H1 (cell line): ENCODE results near the gene GNG7. TPM values are rescaled to one million over a fixed set of nuclear protein-coding genes. Genes with fewer than 3 reads are reported as not detected.

Experiments used
- ATF2 ChIP-seq: IDR thresholded peaks from 2 replicates; pipeline ENCODE4 v1.6.1; 2012; ENCODE audit warnings: low read length, inconsistent platforms
- ATF3 ChIP-seq: IDR thresholded peaks from 2 replicates; pipeline ENCODE4 v1.6.1; 2011; ENCODE audit warnings: low read depth, mild to moderate bottlenecking, low read length; ENCODE audit not compliant: insufficient read depth
- CBX8 ChIP-seq: fragments of 300-800, 300-1000 bp; sonication (generic); IDR thresholded peaks from 2 replicates; pipeline ENCODE4 v1.7.1; 2016; ENCODE audit warnings: low read depth, low read length, borderline replicate concordance
- CTBP2 ChIP-seq: IDR thresholded peaks from 2 replicates; pipeline ENCODE4 v1.7.0; 2011; ENCODE audit warnings: borderline replicate concordance, mild to moderate bottlenecking, moderate library complexity, mixed read lengths, low read length; ENCODE audit not compliant: insufficient read depth, insufficient read length
- EGR1 ChIP-seq: IDR thresholded peaks from 2 replicates; pipeline ENCODE4 v1.6.1; 2011; ENCODE audit warnings: low read depth, low read length, borderline replicate concordance
- HDAC2 ChIP-seq, 2 experiments: fragments of 300-600 bp in 1 of 2; sonication (generic) in 1 of 2; IDR thresholded peaks; 2 replicates each; pipeline ENCODE4 v1.6.1; 2011 to 2012; ENCODE audit warnings: low read depth in 2 of 2, low read length in 2 of 2, mild to moderate bottlenecking in 2 of 2, moderate library complexity in 2 of 2, borderline replicate concordance in 1 of 2, inconsistent platforms in 1 of 2
- SIRT6 ChIP-seq: IDR thresholded peaks from one replicate; pipeline ENCODE4 v1.7.1; 2012; ENCODE audit warnings: low read length, inconsistent platforms
- YY1 ChIP-seq: IDR thresholded peaks from 2 replicates; pipeline ENCODE4 v1.6.1; 2011; ENCODE audit warnings: low read depth, mild to moderate bottlenecking, low read length
- polyA plus RNA-seq, 7 experiments: library from polyadenylated mRNA; depleted of rRNA in 3 of 7; stranded (reverse) in 5 of 7; unstranded in 2 of 7; fragments of >200 nt in 5 of 7; fragments of 200-250 nt in 2 of 7; gene quantifications; 1 replicate in 5 of 7; 2 replicates in 1 of 7; 4 replicates in 1 of 7; pipeline versions ENCODE4 v1.2.1 to v1.2.3, GENCODE V29; 2011 to 2013; ENCODE audit warnings: missing spikeins in 2 of 7, mixed read lengths in 2 of 7
- total RNA-seq: library from RNA; stranded (reverse); fragmentation: NEBNext Ultra II Directional; extraction: Animal tissue kit (Norgen Biotek cat#: 25700); gene quantifications from 2 replicates; pipeline ENCODE4 v1.2.1, GENCODE V29; 2021

The GNG7 gene
- total and polyA plus RNA-seq, 2 of the 8 experiments (the other 6 are each of a cell fraction or from before 2014, with no cell fraction given), result 2.8 to 7.8 TPM

GRCh38 chr19:2739602-2740313, 37.3 kb upstream of the GNG7 start, which contains the start of gene SLC39A3 (continued):
- TF ChIP-seq ATF2 (peak; percentile 93), YY1 (peak; percentile 78), EGR1 (peak; percentile 78), ATF3 (no peak), SIRT6 (no peak), CTBP2 (peak; percentile 76), HDAC2 (IDR thresholded peaks at IDR 0.05; ENCODE audit: borderline replicate concordance in 1 of 2, low read depth in 2 of 2, low read length in 2 of 2) (peak; percentile 77 to 96), CBX8 (no peak)
